ENCODE results near the gene SIPA1L3. TPM values are rescaled to one million over a fixed set of nuclear protein-coding genes. Genes with fewer than 3 reads are reported as not detected.

SIPA1L3 gene
- total and polyA plus RNA-seq, 9 of the 15 experiments (the other 6 are each of a cell fraction or from before 2014, with no cell fraction given) = 0.01 to 6.1 (median 2.5) TPM

- POLR2A ChIA-PET = interaction anchor here (1.3 kb wide), 1 partner anchor 8 kb away, joined by 5 read pairs; no protein-coding TSS in a partner anchor
- DNase-seq (ENCODE audit: extremely low read depth in 1 of 4, low spot score in 3 of 4) (no peak), ATAC-seq (no peak), FAIRE-seq (no peak)
- intact Hi-C loops (cut with micrococcal nuclease) (no loop called here), in situ Hi-C loops (cut with MboI) (no loop called here)
- H3K4me2 ChIP-seq (ENCODE audit: insufficient read depth, low read length) = peak overlapping the region; percentile 89
- TF ChIP-seq ETS2 (tag; IDR thresholded peaks at IDR 0.05; ENCODE audit: borderline replicate concordance, poor library complexity, severe bottlenecking) (no peak), KDM4B (IDR thresholded peaks at IDR 0.05; ENCODE audit: borderline replicate concordance in 2 of 2, low read depth in 1 of 2) (no peak), ZNF274 (IDR thresholded peaks at IDR 0.05; ENCODE audit: borderline replicate concordance, low read depth, low read length) (no peak)
- H3K36me3 ChIP-seq (ENCODE audit: control insufficient read depth, insufficient read depth, low read length) = no peaks in the 10 kb centered on the region
- H3K27ac ChIP-seq (ENCODE audit: extremely low read depth, low read depth, low read length) = no peak overlapping the region
- H3K9me1 ChIP-seq (ENCODE audit: control insufficient read depth, insufficient read depth, low read length) = no peaks in the 10 kb centered on the region
- H3K27me3 ChIP-seq (ENCODE audit: control insufficient read depth in 2 of 2, insufficient read depth in 2 of 2, low read length in 2 of 2) = no peaks in the 10 kb centered on the region; a peak in 1 of 5 replicates
- 55% methylated on average over 21 of the region's 21 CpGs for WGBS (ENCODE audit: insufficient coverage, low coverage, missing lambda C conversion rate)
- H3K9me3 ChIP-seq (replicated peaks; ENCODE audit: control insufficient read depth, insufficient read depth, low read depth, low read length) = peaks cover 2% of the 10 kb centered on the region; the same call in 1 of the 2 replicates
- H3K9ac ChIP-seq (ENCODE audit: insufficient read depth in 1 of 2, low read depth in 2 of 2, low read length in 2 of 2) = no peak overlapping the region
- no peaks in the 10 kb centered on the region for H3K79me2 ChIP-seq (ENCODE audit: control insufficient read depth, insufficient read depth, low read length)
- no peaks in the 10 kb centered on the region; the same call in 1 of the 2 replicates for H4K20me1 ChIP-seq (replicated peaks; ENCODE audit: control insufficient read depth, insufficient read depth, low read length)
- no peak overlapping the region for H2AFZ ChIP-seq (ENCODE audit: low read depth, low read length)
- no TSS peak for BruUV-seq (replicated peaks)
- CTCF ChIA-PET (ENCODE audit: low intra/inter-chr PET ratio) = no interaction called here
- H3K4me1 ChIP-seq (replicated peaks in 1 of 2; ENCODE audit: control insufficient read depth in 2 of 2, insufficient read depth in 2 of 2, low read length in 2 of 2) = peaks cover 13 to 17% of the 10 kb centered on the region in 2 experiments; a peak in 4 of 5 replicates
- H3K4me3 ChIP-seq = no peak overlapping the region
Measured at GRCh38 chr19:38182536-38183210, 275.7 kb downstream of the SIPA1L3 start.

Data from K562 (cell line).